ENCODE results near the gene ZNF891.

Gene ZNF891

GRCh38 chr12:133058203-133059113 is 71.6 kb downstream of the ZNF891 start:
- DNase-seq, result no peak

DNA sequence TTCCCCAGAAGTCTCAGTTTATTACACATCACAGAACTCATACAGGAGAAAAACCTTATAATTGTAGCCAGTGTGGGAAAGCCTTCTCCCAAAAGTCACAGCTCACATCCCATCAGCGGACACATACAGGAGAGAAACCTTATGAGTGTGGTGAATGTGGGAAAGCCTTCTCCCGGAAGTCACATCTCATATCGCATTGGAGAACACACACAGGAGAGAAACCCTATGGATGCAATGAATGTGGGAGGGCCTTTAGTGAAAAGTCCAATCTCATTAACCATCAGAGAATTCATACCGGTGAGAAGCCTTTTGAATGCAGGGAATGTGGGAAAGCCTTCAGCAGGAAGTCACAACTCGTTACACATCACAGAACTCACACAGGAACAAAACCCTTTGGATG is 72.6 kb downstream of the ZNF891 start:
- no peak for DNase-seq

Data from NCI-H345 (cell line).